ENCODE data around the gene SEPHS2. TPM values are rescaled to one million over a fixed set of nuclear protein-coding genes. Genes with fewer than 3 reads are reported as not detected.
A peak's percentile ranks its signal among the peaks of the same experiment; 100 is the strongest.

The SEPHS2 gene
- total RNA-seq, 2 donors from 2014 or later, result 67.0 to 82.1 TPM

DNA sequence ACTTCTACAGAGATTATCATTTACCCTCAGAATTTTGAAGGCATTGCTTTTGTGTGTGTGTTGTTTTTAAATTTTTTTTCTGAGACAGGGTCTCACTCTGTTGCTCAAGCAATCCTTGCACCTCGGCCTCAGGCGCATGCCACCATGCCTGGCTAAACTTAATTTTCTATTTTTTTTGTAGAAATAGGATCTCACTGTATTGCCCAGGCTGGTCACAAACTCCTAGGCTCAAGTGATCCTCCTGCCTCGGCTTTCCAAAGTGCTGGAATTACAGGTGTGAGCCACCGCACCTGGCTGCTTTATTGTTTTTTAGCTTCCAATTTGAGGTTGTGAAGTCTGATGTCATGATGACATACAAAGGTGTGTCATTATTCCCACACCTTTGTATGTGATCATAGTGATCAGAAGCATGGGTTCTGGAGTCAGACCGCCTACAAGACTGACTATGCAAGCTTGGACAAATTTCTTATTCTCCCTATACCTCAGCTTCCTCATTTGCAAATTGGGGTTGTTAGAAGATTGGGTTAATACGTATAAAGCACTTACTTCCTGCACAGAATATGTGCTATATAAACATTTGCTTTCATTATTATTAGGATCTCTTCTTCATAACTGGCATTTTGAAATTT is 5.8 kb downstream of the SEPHS2 start:
- ATAC-seq (replicated peaks in 1 of 2) (no peak), DNase-seq (no peak)
- H3K4me1 Mint-ChIP-seq (ENCODE audit: low read depth), result peaks cover 42% of the 10 kb centered on the region
- H3K4me3 Mint-ChIP-seq, result no peak overlapping the region
- no peak overlapping the region for H3K27ac Mint-ChIP-seq
- no peaks in the 10 kb centered on the region for H3K27me3 Mint-ChIP-seq (ENCODE audit: low read depth)
- H3K9me3 Mint-ChIP-seq, result no peaks in the 10 kb centered on the region
- peaks cover 6 to 21% of the 10 kb centered on the region in 2 donors for H3K36me3 Mint-ChIP-seq (ENCODE audit: insufficient read depth in 2 of 2)

DNA sequence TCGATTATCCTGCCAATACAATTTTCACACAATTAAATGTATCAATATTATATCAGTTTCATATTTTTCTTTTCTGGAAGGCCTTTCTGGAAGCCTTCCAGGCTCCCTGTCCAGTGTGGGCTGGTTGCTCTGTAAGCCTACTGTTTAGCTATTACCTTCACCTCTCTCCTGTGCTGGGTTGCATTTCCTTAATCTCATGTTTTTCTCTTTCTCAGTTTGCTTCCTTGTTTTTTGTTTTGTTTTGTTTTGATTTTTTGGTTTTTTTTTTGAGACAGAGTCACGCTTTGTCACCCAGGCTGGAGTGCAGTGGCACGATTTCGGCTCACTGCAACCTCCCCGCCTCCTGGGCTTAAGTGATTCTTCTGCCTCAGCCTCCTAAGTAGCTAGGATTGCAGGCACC is 6.8 kb downstream of the SEPHS2 start:
- DNase-seq (no peak), ATAC-seq (replicated peaks in 1 of 2) (no peak)
- Mint-ChIP-seq H3K9me3 (no peaks in the 10 kb centered on the region), H3K27ac (no peak overlapping the region), H3K27me3 (ENCODE audit: low read depth) (no peaks in the 10 kb centered on the region), H3K4me1 (ENCODE audit: low read depth) (peaks cover 42% of the 10 kb centered on the region), H3K4me3 (no peak overlapping the region), H3K36me3 (ENCODE audit: insufficient read depth in 2 of 2) (peaks cover 3 to 12% of the 10 kb centered on the region in 2 donors)

DNA sequence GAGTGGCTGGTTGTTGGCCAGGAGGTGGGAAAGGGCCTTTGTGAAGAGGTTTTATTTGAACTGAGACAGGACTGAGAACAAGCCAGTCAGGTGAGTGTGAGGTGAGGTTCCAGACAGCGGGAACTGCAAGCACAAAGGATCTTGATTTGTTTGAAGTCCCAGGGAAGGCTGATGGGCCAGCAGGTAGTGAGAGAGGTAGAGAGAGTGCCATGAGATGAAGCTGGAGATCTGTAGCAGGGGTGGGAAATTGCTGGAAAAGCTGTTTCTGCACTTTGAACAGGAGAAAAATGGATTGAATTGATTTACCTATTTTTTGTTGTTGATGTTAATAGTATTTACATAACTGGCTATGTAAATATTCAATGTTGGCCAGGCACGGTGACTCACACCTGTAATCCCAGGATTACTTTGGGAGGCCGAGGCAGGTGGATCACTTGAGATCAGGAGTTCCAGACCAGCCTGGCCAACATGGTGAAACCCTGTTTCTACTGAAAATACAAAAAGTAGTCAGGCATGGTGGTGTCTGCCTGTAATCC is 8.1 kb downstream of the SEPHS2 start:
- Mint-ChIP-seq H3K36me3 (ENCODE audit: insufficient read depth in 2 of 2) (peaks cover 0 to 3% of the 10 kb centered on the region in 2 donors), H3K27ac (no peak overlapping the region), H3K9me3 (no peaks in the 10 kb centered on the region), H3K27me3 (ENCODE audit: low read depth) (no peaks in the 10 kb centered on the region), H3K4me3 (no peak overlapping the region), H3K4me1 (ENCODE audit: low read depth) (peaks cover 36% of the 10 kb centered on the region)
- no peak for ATAC-seq (replicated peaks in 1 of 2)
- DNase-seq, result no peak

DNA sequence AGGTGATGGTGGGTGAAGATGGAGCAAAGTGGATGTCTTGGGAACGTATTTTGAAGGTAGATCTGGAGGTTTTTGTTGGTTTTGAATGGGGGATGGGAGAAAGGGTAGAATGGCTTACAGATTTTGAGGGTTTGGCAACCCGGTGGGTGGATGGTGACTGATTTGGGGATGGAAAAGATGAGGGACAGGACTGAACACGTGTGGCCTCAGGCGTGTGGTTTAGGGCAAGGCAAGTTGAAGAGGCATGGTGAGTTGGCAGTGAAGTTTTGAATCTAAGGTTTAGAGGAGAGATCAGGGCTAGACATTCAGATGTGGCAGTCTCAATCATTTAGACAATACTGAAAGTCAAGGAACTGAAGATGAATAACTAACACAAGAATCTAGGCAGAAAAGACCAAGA is 10.8 kb downstream of the SEPHS2 start:
- Mint-ChIP-seq H3K36me3 (ENCODE audit: insufficient read depth in 2 of 2) (no peaks in the 10 kb centered on the region), H3K27me3 (ENCODE audit: low read depth) (no peaks in the 10 kb centered on the region), H3K27ac (peak overlapping the region; percentile 66), H3K9me3 (no peaks in the 10 kb centered on the region), H3K4me3 (peak overlapping the region; percentile 38 to 54), H3K4me1 (ENCODE audit: low read depth) (peaks cover 31% of the 10 kb centered on the region)
- ATAC-seq (replicated peaks in 1 of 2) (peak; percentile 68 to 71), DNase-seq (peak; percentile 84 to 86)

DNA sequence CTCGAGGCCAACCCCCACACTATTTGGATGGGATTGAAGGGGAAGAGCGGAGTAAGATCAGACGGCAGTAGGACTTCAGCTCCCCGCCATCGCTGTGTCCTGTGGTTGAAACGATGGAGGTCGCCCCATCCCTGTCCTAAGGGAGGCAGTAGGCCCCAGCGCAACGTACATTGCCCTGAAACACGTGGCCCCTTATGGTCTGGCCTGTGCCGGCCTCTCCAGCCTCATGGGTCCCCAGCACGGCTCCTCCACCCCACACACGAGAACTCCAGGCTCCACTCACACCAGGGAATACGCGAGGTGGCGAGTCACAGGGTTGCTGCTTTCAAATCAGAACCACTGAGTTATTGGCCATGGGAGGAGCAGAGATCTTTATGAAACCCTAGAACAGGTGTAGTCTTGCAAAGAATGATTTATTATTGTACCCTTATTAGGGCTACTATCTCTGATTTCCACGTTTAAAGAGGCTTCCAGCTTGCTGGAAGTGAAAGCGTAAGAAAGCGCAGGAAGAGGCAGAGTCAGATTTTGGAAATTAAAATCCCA is 15.2 kb downstream of the SEPHS2 start:
- peaks cover 10 to 16% of the 10 kb centered on the region in 2 donors for H3K36me3 Mint-ChIP-seq (ENCODE audit: insufficient read depth in 2 of 2)
- H3K27ac Mint-ChIP-seq, result no peak overlapping the region
- H3K4me3 Mint-ChIP-seq, result no peak overlapping the region
- H3K27me3 Mint-ChIP-seq (ENCODE audit: low read depth), result no peaks in the 10 kb centered on the region
- DNase-seq (no peak), ATAC-seq (replicated peaks in 1 of 2) (peak; percentile 20 to 25)
- peaks cover 27% of the 10 kb centered on the region for H3K4me1 Mint-ChIP-seq (ENCODE audit: low read depth)
- no peaks in the 10 kb centered on the region for H3K9me3 Mint-ChIP-seq

DNA sequence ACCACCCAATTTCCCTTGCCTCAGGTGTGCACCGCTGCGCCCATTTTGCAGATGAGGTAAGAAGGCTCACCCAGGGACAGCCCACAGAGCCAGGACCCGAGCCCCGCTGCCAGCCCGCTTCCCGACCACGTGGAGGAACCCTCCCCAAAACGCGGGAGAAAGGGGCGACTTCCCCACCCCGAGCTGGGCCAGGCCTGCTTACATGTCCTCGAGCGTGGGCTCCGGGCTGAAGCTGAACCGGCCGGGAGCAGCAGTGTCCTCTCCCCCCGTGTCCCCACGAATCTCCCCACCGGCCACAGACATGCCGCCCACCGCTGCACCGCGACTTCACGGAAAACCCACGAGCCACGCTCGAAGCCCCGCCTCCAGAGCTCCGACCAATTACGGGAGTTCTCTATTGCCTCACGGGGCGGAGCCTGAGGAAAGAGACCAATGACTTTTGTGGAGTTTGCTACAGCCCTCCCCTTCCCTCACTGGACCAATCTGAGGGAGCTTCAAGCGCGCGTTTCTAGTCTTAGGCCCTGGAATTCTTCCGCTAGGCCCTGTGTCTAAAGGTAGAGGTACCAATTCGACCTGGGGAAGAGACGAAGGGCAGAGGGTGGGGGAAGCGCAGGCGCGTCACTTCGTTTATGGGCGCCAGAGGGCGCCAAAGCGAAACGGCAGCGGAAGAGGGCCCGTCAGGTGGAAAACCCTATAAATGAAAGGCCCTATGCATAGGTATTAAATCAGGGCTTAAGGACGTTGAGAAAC is 15.8 kb downstream of the SEPHS2 start, which contains the start of gene DCTPP1:
TSS of gene DCTPP1 (minus strand) at position 353 of the 750 bp plus-strand sequence. CDS start at position 303, 50 bp downstream.
- Mint-ChIP-seq H3K27ac (peak within 1 kb of the TSS; percentile 10), H3K36me3 (ENCODE audit: insufficient read depth in 2 of 2) (peaks cover 10 to 17% of the 10 kb centered on the region in 2 donors), H3K4me1 (ENCODE audit: low read depth) (peaks cover 23% of the 10 kb centered on the region), H3K27me3 (ENCODE audit: low read depth) (no peaks in the 10 kb centered on the region), H3K4me3 (no peak within 1 kb of the TSS), H3K9me3 (no peaks in the 10 kb centered on the region)
- ATAC-seq (replicated peaks in 1 of 2) (peak; percentile 95), DNase-seq (peak; percentile 95 to 98)

DNA sequence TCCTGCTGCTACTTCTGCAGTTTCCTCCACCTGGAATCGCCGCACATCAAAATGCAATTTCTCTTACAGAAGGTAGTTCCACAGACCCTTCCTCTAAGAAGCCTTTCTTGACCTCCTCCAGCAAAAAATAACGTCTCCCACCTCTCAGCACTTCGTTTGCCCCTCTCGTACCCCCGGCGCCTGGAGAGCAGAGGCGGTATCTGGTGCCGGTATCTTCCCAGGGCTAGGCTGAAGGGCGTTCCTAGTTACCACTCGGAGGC is 16.3 kb downstream of the SEPHS2 start:
- peak in 1 of 2 donors; percentile 8 for ATAC-seq (replicated peaks in 1 of 2)
- H3K4me1 Mint-ChIP-seq (ENCODE audit: low read depth), result peaks cover 18% of the 10 kb centered on the region
- no peaks in the 10 kb centered on the region for H3K9me3 Mint-ChIP-seq
- H3K27ac Mint-ChIP-seq, result no peak overlapping the region
- no peaks in the 10 kb centered on the region for H3K27me3 Mint-ChIP-seq (ENCODE audit: low read depth)
- no peak for DNase-seq
- H3K4me3 Mint-ChIP-seq, result no peak overlapping the region
- H3K36me3 Mint-ChIP-seq (ENCODE audit: insufficient read depth in 2 of 2), result peaks cover 10 to 19% of the 10 kb centered on the region in 2 donors

DNA sequence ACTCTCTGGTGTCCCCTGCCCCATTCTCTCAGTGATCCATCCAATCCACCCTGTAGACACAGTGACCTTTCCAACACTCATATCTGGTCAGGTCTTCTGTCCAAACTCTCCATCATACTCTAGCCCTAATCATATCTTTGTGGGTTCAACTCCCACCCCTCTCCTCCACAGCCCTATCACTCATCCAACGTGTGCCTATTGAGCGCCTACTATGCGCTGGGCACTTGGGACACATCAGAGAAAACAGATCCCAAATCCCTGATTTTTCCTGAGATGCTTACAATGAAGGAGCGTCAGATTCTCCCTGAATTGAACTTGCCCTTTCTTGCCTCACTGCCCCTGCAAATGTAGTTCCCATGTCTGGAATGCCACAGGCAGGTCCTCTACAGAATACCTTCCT is 17.6 kb downstream of the SEPHS2 start:
- no peak for DNase-seq
- no peak overlapping the region for H3K4me3 Mint-ChIP-seq
- ATAC-seq (replicated peaks in 1 of 2), result no peak
- no peaks in the 10 kb centered on the region for H3K9me3 Mint-ChIP-seq
- peaks cover 10% of the 10 kb centered on the region for H3K4me1 Mint-ChIP-seq (ENCODE audit: low read depth)
- peaks cover 10 to 26% of the 10 kb centered on the region in 2 donors for H3K36me3 Mint-ChIP-seq (ENCODE audit: insufficient read depth in 2 of 2)
- peak overlapping the region; percentile 76 for H3K27ac Mint-ChIP-seq
- H3K27me3 Mint-ChIP-seq (ENCODE audit: low read depth), result no peaks in the 10 kb centered on the region

DNA sequence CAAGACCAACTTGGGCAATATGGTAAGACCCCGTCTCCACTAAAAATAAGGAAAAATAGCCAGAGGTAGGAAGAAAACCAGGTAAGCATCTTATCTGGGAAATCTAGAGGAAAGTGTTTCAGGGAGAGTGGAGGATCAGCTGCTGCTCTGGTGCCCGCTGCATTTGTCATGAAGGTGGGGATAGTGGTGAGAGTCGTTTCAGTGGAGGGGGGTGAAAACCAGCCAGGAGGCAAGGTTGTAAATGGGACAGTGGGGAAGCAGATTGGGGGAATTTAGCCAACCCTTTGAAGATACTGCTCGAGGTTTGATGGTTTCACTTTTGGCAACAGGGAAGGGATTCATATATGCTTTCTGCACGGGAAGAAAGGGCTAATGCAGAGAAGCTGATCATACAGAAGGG is 24.7 kb downstream of the SEPHS2 start:
- Mint-ChIP-seq H3K27ac (no peak overlapping the region), H3K4me1 (ENCODE audit: low read depth) (peaks cover 29% of the 10 kb centered on the region), H3K36me3 (ENCODE audit: insufficient read depth in 2 of 2) (peaks cover 7 to 29% of the 10 kb centered on the region in 2 donors), H3K27me3 (ENCODE audit: low read depth) (no peaks in the 10 kb centered on the region), H3K9me3 (no peaks in the 10 kb centered on the region), H3K4me3 (no peak overlapping the region)
- DNase-seq, result no peak
- ATAC-seq (replicated peaks in 1 of 2), result no peak

DNA sequence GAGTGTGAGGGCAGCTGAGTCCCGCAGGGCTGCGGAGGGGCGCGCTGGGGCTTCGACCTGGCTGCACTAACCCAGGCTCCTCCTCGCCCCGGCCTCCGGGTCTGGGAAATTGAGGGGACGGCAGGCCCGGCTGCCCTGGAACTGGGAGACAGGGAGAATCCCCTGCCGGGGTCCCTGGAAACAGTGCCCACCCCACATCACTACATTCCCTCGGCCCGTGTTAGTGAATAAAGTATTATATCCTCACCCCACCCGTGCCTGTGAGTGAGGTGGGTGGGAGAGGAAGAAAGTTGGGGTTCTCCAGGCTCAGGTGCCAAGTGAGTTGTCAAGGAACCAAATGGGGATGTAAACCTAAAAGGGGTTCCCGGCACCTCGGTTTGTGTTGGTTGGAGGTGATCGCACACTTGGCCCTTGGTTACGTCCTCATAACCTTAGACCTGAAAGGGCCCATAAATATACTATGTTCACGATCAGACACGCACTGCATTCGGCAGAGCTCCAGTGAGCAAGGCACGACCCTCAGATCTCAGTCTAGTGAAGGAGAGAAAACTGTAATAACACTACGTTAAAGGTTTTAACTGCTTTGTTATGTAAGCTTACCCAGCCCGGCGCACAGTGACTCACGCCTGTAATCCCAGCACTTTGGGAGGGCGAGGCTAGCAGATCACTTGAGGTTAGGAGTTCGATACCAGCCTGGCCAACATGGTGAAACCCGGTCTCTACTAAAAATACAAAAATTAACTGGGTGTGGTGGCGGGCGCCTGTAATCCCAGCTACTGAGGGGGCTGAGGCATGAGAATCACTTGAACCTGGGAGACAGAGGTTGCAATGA is 27.1 kb downstream of the SEPHS2 start:
- Mint-ChIP-seq H3K9me3 (no peaks in the 10 kb centered on the region), H3K27ac (no peak overlapping the region), H3K27me3 (ENCODE audit: low read depth) (no peaks in the 10 kb centered on the region), H3K36me3 (ENCODE audit: insufficient read depth in 2 of 2) (peaks cover 4 to 21% of the 10 kb centered on the region in 2 donors), H3K4me1 (ENCODE audit: low read depth) (peaks cover 32% of the 10 kb centered on the region), H3K4me3 (peak overlapping the region; percentile 64 to 66)
- ATAC-seq (replicated peaks in 1 of 2) (no peak), DNase-seq (no peak)

DNA sequence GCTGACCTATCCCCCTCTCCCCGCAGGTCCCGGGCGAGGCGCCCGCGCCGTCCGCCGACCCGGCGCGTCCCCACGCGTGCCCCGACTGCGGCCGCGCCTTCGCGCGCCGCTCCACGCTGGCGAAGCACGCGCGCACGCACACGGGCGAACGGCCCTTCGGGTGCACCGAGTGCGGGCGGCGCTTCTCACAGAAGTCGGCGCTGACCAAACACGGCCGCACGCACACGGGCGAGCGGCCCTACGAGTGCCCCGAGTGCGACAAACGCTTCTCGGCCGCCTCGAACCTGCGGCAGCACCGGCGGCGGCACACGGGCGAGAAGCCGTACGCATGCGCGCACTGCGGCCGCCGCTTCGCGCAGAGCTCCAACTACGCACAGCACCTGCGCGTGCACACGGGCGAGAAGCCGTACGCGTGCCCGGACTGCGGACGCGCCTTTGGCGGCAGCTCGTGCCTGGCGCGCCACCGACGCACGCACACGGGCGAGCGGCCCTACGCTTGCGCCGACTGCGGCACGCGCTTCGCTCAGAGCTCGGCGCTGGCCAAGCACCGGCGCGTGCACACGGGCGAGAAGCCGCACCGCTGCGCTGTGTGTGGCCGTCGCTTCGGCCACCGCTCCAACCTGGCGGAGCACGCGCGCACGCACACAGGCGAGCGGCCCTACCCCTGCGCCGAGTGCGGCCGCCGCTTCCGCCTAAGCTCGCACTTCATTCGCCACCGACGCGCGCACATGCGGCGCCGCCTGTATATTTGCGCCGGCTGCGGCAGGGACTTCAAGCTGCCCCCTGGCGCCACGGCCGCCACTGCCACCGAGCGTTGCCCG is 27.9 kb downstream of the SEPHS2 start:
- Mint-ChIP-seq H3K27me3 (ENCODE audit: low read depth) (no peaks in the 10 kb centered on the region), H3K4me3 (peak overlapping the region; percentile 64 to 66), H3K36me3 (ENCODE audit: insufficient read depth in 2 of 2) (peaks cover 4 to 19% of the 10 kb centered on the region in 2 donors), H3K27ac (no peak overlapping the region), H3K4me1 (ENCODE audit: low read depth) (peaks cover 34% of the 10 kb centered on the region), H3K9me3 (no peaks in the 10 kb centered on the region)
- peak; percentile 90 to 91 for DNase-seq
- peak; percentile 90 to 95 for ATAC-seq (replicated peaks in 1 of 2)

Measured in activated T-cell treated with anti-CD3 and anti-CD28 coated beads, Interleukin-2, amount 50 U/mL, for 72 hours (primary cell).